DND-41 (cell line): Measurements from ENCODE around the gene ZFPL1.
A peak's percentile ranks its signal among the peaks of the same experiment; 100 is the strongest.

Source experiments
- ATAC-seq: fragments of 200-7000 bp; cut with Tn5 transposase; 3 replicates; pipeline ENCODE4 v1.9.1; 2021; ENCODE audit warnings: low read depth; ENCODE audit not compliant: insufficient read depth
- DNase-seq: peaks from one replicate; pipeline ENCODE4 v3.0.0-alpha.2; 2020
- H2AFZ ChIP-seq: 2 replicates; pipeline ENCODE4 v1.6.0; 2012; ENCODE audit warnings: low read depth, low read length
- H3K27ac ChIP-seq: 2 replicates; pipeline ENCODE4 v1.5.1; 2012; ENCODE audit warnings: low read length, inconsistent platforms
- H3K27me3 ChIP-seq: fragments of 200-600 bp; sonication (generic); 2 replicates; pipeline ENCODE4 v1.6.0; 2012; ENCODE audit warnings: low read length, mild to moderate bottlenecking, inconsistent platforms; ENCODE audit not compliant: insufficient read depth, poor library complexity
- H3K36me3 ChIP-seq: 2 replicates; pipeline ENCODE4 v1.5.1; 2012; ENCODE audit warnings: low read length, inconsistent platforms; ENCODE audit not compliant: insufficient read depth
- H3K4me1 ChIP-seq: 2 replicates; pipeline ENCODE4 v1.5.1; 2012; ENCODE audit warnings: mild to moderate bottlenecking, low read length; ENCODE audit not compliant: insufficient read depth
- H3K4me2 ChIP-seq: 2 replicates; pipeline ENCODE4 v1.6.0; 2012; ENCODE audit warnings: mild to moderate bottlenecking, moderate library complexity, low read length, inconsistent platforms; ENCODE audit not compliant: insufficient read depth
- H3K4me3 ChIP-seq, 2 experiments: fragments of 200-600 bp in 1 of 2; shearing (Covaris generic) in 1 of 2; 2 replicates each; pipeline ENCODE4 v1.5.1; 2012 to 2016; ENCODE audit warnings: inconsistent platforms in 2 of 2, low read length in 2 of 2, mild to moderate bottlenecking in 2 of 2, low read depth in 1 of 2, moderate library complexity in 1 of 2
- H3K79me2 ChIP-seq: 2 replicates; pipeline ENCODE4 v1.6.0; 2012; ENCODE audit warnings: low read length, inconsistent platforms; ENCODE audit not compliant: insufficient read depth
- H3K9ac ChIP-seq: 2 replicates; pipeline ENCODE4 v1.6.0; 2012; ENCODE audit warnings: low read depth, mild to moderate bottlenecking, inconsistent platforms, low read length, moderate library complexity
- H3K9me3 ChIP-seq: 2 replicates; pipeline ENCODE4 v1.5.1; 2012; ENCODE audit warnings: low read length, moderate library complexity, mild to moderate bottlenecking, inconsistent platforms; ENCODE audit not compliant: insufficient read depth, severe bottlenecking
- H4K20me1 ChIP-seq: 2 replicates; pipeline ENCODE4 v1.6.0; 2012; ENCODE audit warnings: low read length; ENCODE audit not compliant: insufficient read depth
- CTCF ChIP-seq: IDR thresholded peaks from 2 replicates; pipeline ENCODE4 v1.5.1; 2012; ENCODE audit warnings: borderline replicate concordance, low read length, moderate library complexity, mild to moderate bottlenecking; ENCODE audit not compliant: poor library complexity, severe bottlenecking; ENCODE audit errors: extremely low read depth
- EZH2 ChIP-seq: IDR thresholded peaks from 3 replicates; pipeline ENCODE4 v1.6.1; 2012; ENCODE audit warnings: borderline replicate concordance, low read depth, mild to moderate bottlenecking, moderate library complexity, low read length, inconsistent platforms; ENCODE audit not compliant: severe bottlenecking

Gene ZFPL1

GRCh38 chr11:65043881-65044501, 40.0 kb upstream of the ZFPL1 start:
- Histone ChIP-seq H3K27me3 (no peaks in the 10 kb centered on the region), H2AFZ (no peak overlapping the region), H3K4me3 (no peak overlapping the region), H4K20me1 (peaks cover 30% of the 10 kb centered on the region), H3K4me1 (peaks cover 44% of the 10 kb centered on the region), H3K27ac (no peak overlapping the region), H3K36me3 (peaks cover 37% of the 10 kb centered on the region), H3K4me2 (peak overlapping the region; percentile 93; the same call in 1 of the 2 replicates), H3K9ac (0 out of 2 replicates have a peak overlapping the region, but pooled peaks have one; percentile 9), H3K9me3 (no peaks in the 10 kb centered on the region), H3K79me2 (peaks cover 42% of the 10 kb centered on the region)
- ATAC-seq (no peak), DNase-seq (no peak)
- no peak for TF ChIP-seq CTCF
- no peak for TF ChIP-seq EZH2

- ATAC-seq: no peak
- peak; percentile 4 for TF ChIP-seq CTCF
- TF ChIP-seq EZH2: no peak
- H3K27ac ChIP-seq: no peak overlapping the region
- no peaks in the 10 kb centered on the region for H3K9me3 ChIP-seq
- H3K4me2 ChIP-seq: peak overlapping the region; percentile 12; the same call in 1 of the 2 replicates
- no peak overlapping the region; the same call in 1 of the 2 replicates for H3K9ac ChIP-seq
- no peaks in the 10 kb centered on the region for H3K27me3 ChIP-seq
- no peak for DNase-seq
- peaks cover 42% of the 10 kb centered on the region for H3K79me2 ChIP-seq
- H3K4me3 ChIP-seq: no peak overlapping the region
- peaks cover 36% of the 10 kb centered on the region for H3K4me1 ChIP-seq
- peaks cover 37% of the 10 kb centered on the region for H3K36me3 ChIP-seq
- H2AFZ ChIP-seq: no peak overlapping the region
- peaks cover 30% of the 10 kb centered on the region for H4K20me1 ChIP-seq
Measured at GRCh38 chr11:65045061-65045460, 39.0 kb upstream of the ZFPL1 start.

- ATAC-seq (no peak), DNase-seq (no peak)
- peaks cover 37% of the 10 kb centered on the region for H3K36me3 ChIP-seq
- TF ChIP-seq EZH2: no peak
- TF ChIP-seq CTCF: no peak
- no peaks in the 10 kb centered on the region for H3K27me3 ChIP-seq
- peaks cover 30% of the 10 kb centered on the region for H3K4me1 ChIP-seq
- no peak overlapping the region for H3K9ac ChIP-seq
- H3K4me3 ChIP-seq: no peak overlapping the region
- no peak overlapping the region for H3K4me2 ChIP-seq
- no peak overlapping the region for H2AFZ ChIP-seq
- H3K79me2 ChIP-seq: peaks cover 42% of the 10 kb centered on the region
- H3K9me3 ChIP-seq: no peaks in the 10 kb centered on the region
- peaks cover 30% of the 10 kb centered on the region for H4K20me1 ChIP-seq
- no peak overlapping the region for H3K27ac ChIP-seq
Measured at GRCh38 chr11:65045728-65046127, 38.3 kb upstream of the ZFPL1 start.
